Stimulated activated CD4-positive, alpha-beta T cell treated with anti-CD3 and anti-CD28 coated beads, Interleukin-12 subunit alpha, Interleukin-12 subunit beta, amount 100 ng/mL, for 48 hours (primary cell): ENCODE data around the gene ASF1A.

ENCODE experiments used
- DNase-seq, 3 donors: peaks; one replicate each; pipeline ENCODE4 v3.0.0-alpha.2; 2020; ENCODE audit warnings: low read depth in 2 of 3, low spot score in 1 of 3

The ASF1A gene

GRCh38 chr6:118881440-118882313 lies 12.3 kb upstream of the ASF1A start:
- no peak for DNase-seq

GRCh38 chr6:118882314-118882905 lies 11.5 kb upstream of the ASF1A start:
- DNase-seq: no peak

- no peak for DNase-seq
Measured at GRCh38 chr6:118886641-118887040, 7.3 kb upstream of the ASF1A start.

- no peak for DNase-seq
Measured at GRCh38 chr6:118889163-118889562, 4.8 kb upstream of the ASF1A start.

GRCh38 chr6:118890997-118891790 lies 2.8 kb upstream of the ASF1A start:
- no peak for DNase-seq

- no peak for DNase-seq
Measured at GRCh38 chr6:118892355-118892991, 1.5 kb upstream of the ASF1A start.

- DNase-seq: peak; percentile 11 to 41 (median 24)
Measured at GRCh38 chr6:118893064-118893806, 717 bp upstream of the ASF1A start.

GRCh38 chr6:118894425-118895260 lies 691 bp downstream of the ASF1A start:
- DNase-seq: peak; percentile 40 to 43 (median 41)

GRCh38 chr6:118895261-118895560 lies 1.3 kb downstream of the ASF1A start:
- no peak for DNase-seq

- DNase-seq: no peak
Measured at GRCh38 chr6:118895859-118896258, 1.9 kb downstream of the ASF1A start.

GRCh38 chr6:118896339-118897136 lies 2.6 kb downstream of the ASF1A start:
- peak in 1 of 3 donors; percentile 29 for DNase-seq

GRCh38 chr6:118897386-118897785 lies 3.4 kb downstream of the ASF1A start:
- no peak for DNase-seq

- no peak for DNase-seq
Measured at GRCh38 chr6:118899948-118900347, 6.0 kb downstream of the ASF1A start.

GRCh38 chr6:118902726-118903125 lies 8.8 kb downstream of the ASF1A start:
- no peak for DNase-seq

- DNase-seq: no peak
Measured at GRCh38 chr6:118903138-118903537, 9.2 kb downstream of the ASF1A start.

GRCh38 chr6:118903691-118904090 lies 9.7 kb downstream of the ASF1A start:
- DNase-seq: no peak

GRCh38 chr6:118905084-118905483 lies 11.1 kb downstream of the ASF1A start:
- no peak for DNase-seq

GRCh38 chr6:118905851-118906250 lies 11.9 kb downstream of the ASF1A start:
- no peak for DNase-seq

- no peak for DNase-seq
Measured at GRCh38 chr6:118908441-118908840, 14.5 kb downstream of the ASF1A start.
